Rectal smooth muscle tissue (tissue), 1 donor: ENCODE data around the gene SALL4.

Experiments
- H3K27ac ChIP-seq: one replicate; pipeline ENCODE4 v1.7.0; 2013; ENCODE audit warnings: low read depth, low read length, inconsistent platforms
- H3K27me3 ChIP-seq: one replicate; pipeline ENCODE4 v1.7.0; 2013; ENCODE audit warnings: low read length; ENCODE audit not compliant: control insufficient read depth, insufficient read depth
- H3K36me3 ChIP-seq: one replicate; pipeline ENCODE4 v1.7.0; 2013; ENCODE audit warnings: low read length; ENCODE audit not compliant: control insufficient read depth, insufficient read depth
- H3K4me1 ChIP-seq: one replicate; pipeline ENCODE4 v1.7.0; 2013; ENCODE audit warnings: low read length; ENCODE audit not compliant: control insufficient read depth, insufficient read depth
- H3K4me3 ChIP-seq: one replicate; pipeline ENCODE4 v1.7.0; 2013; ENCODE audit warnings: low read length
- H3K9ac ChIP-seq: one replicate; pipeline ENCODE4 v1.7.0; 2013; ENCODE audit warnings: low read length

Gene SALL4

GRCh38 chr20:51815383-51816076 lies 13.2 kb upstream of the SALL4 start:
- Histone ChIP-seq H3K27ac (no peak overlapping the region), H3K27me3 (no peaks in the 10 kb centered on the region), H3K9ac (no peak overlapping the region), H3K4me1 (no peaks in the 10 kb centered on the region), H3K4me3 (no peak overlapping the region), H3K36me3 (no peaks in the 10 kb centered on the region)

- Histone ChIP-seq H3K27me3 (no peaks in the 10 kb centered on the region), H3K36me3 (no peaks in the 10 kb centered on the region), H3K4me3 (no peak overlapping the region), H3K9ac (no peak overlapping the region), H3K27ac (no peak overlapping the region), H3K4me1 (no peaks in the 10 kb centered on the region)
Observed at GRCh38 chr20:51812861-51813260, 10.5 kb upstream of the SALL4 start.

- H3K36me3 ChIP-seq: no peaks in the 10 kb centered on the region
- no peaks in the 10 kb centered on the region for H3K27me3 ChIP-seq
- no peak overlapping the region for H3K9ac ChIP-seq
- no peak overlapping the region for H3K27ac ChIP-seq
- no peak overlapping the region for H3K4me3 ChIP-seq
- no peaks in the 10 kb centered on the region for H3K4me1 ChIP-seq
Observed at GRCh38 chr20:51811514-51812128, 9.3 kb upstream of the SALL4 start.

- H3K36me3 ChIP-seq: no peaks in the 10 kb centered on the region
- no peak overlapping the region for H3K9ac ChIP-seq
- no peaks in the 10 kb centered on the region for H3K4me1 ChIP-seq
- H3K27me3 ChIP-seq: no peaks in the 10 kb centered on the region
- no peak overlapping the region for H3K4me3 ChIP-seq
- no peak overlapping the region for H3K27ac ChIP-seq
Observed at GRCh38 chr20:51811042-51811355, 8.7 kb upstream of the SALL4 start.

GRCh38 chr20:51810155-51811041 lies 8.1 kb upstream of the SALL4 start:
- Histone ChIP-seq H3K9ac (no peak overlapping the region), H3K4me1 (no peaks in the 10 kb centered on the region), H3K36me3 (no peaks in the 10 kb centered on the region), H3K27me3 (no peaks in the 10 kb centered on the region), H3K27ac (no peak overlapping the region), H3K4me3 (no peak overlapping the region)

GRCh38 chr20:51807720-51808250 lies 5.5 kb upstream of the SALL4 start:
- Histone ChIP-seq H3K4me3 (no peak overlapping the region), H3K27me3 (no peaks in the 10 kb centered on the region), H3K27ac (no peak overlapping the region), H3K36me3 (no peaks in the 10 kb centered on the region), H3K4me1 (no peaks in the 10 kb centered on the region), H3K9ac (no peak overlapping the region)

- Histone ChIP-seq H3K9ac (no peak overlapping the region), H3K4me1 (no peaks in the 10 kb centered on the region), H3K27me3 (peaks cover 16% of the 10 kb centered on the region), H3K36me3 (no peaks in the 10 kb centered on the region), H3K27ac (no peak overlapping the region), H3K4me3 (no peak overlapping the region)
Observed at GRCh38 chr20:51804754-51805153, 2.4 kb upstream of the SALL4 start.

- Histone ChIP-seq H3K4me3 (no peak overlapping the region), H3K27me3 (peaks cover 18% of the 10 kb centered on the region)
Observed at GRCh38 chr20:51803148-51803854, 980 bp upstream of the SALL4 start.

GRCh38 chr20:51801823-51802123 lies 548 bp downstream of the SALL4 start:
- Histone ChIP-seq H3K36me3 (no peaks in the 10 kb centered on the region), H3K27me3 (peaks cover 18% of the 10 kb centered on the region), H3K9ac (no peak overlapping the region), H3K4me3 (no peak overlapping the region), H3K27ac (no peak overlapping the region), H3K4me1 (no peaks in the 10 kb centered on the region)

More at GRCh38 chr20:51803148-51803854, 980 bp upstream of the SALL4 start:
- no peaks in the 10 kb centered on the region for H3K36me3 ChIP-seq
- no peak overlapping the region for H3K9ac ChIP-seq
- H3K27ac ChIP-seq: no peak overlapping the region
- H3K4me1 ChIP-seq: no peaks in the 10 kb centered on the region

GRCh38 chr20:51801122-51801822 lies 1.0 kb downstream of the SALL4 start:
- no peaks in the 10 kb centered on the region for H3K36me3 ChIP-seq
- H3K4me1 ChIP-seq: no peaks in the 10 kb centered on the region
- H3K27me3 ChIP-seq: peaks cover 18% of the 10 kb centered on the region
- H3K4me3 ChIP-seq: peak overlapping the region; percentile 58
- no peak overlapping the region for H3K27ac ChIP-seq
- H3K9ac ChIP-seq: no peak overlapping the region

GRCh38 chr20:51800872-51801121 lies 1.5 kb downstream of the SALL4 start:
- H3K9ac ChIP-seq: no peak overlapping the region
- H3K36me3 ChIP-seq: no peaks in the 10 kb centered on the region
- peak overlapping the region; percentile 58 for H3K4me3 ChIP-seq
- peaks cover 18% of the 10 kb centered on the region for H3K27me3 ChIP-seq
- H3K4me1 ChIP-seq: no peaks in the 10 kb centered on the region
- no peak overlapping the region for H3K27ac ChIP-seq
